Adrenal gland (tissue), 5 donors: ENCODE measurements around the gene GPR137C.

ENCODE experiments used
- POLR2A ChIP-seq, 2 donors: fragments of 450-650 bp; IDR thresholded peaks; one replicate each; pipeline ENCODE4 v1.6.1; 2017; ENCODE audit warnings: antibody characterized with exemption in 2 of 2, mild to moderate bottlenecking in 2 of 2, moderate library complexity in 1 of 2
- TF ChIP-seq, protein P1 (sequence below), 6 experiments: fragments of 450-650 bp in 4 of 6; fragments of 200-600 bp in 2 of 6; sonication (generic) in 1 of 6; IDR thresholded peaks; 1 replicate in 5 of 6; 2 replicates in 1 of 6; pipeline versions ENCODE4 v1.5.1 to v1.8.0; 2016 to 2021; ENCODE audit warnings: antibody characterized with exemption in 6 of 6, mild to moderate bottlenecking in 2 of 6, moderate library complexity in 1 of 6
- donor health status: DM: no; HTN: no; CAD: no.

DNA sequence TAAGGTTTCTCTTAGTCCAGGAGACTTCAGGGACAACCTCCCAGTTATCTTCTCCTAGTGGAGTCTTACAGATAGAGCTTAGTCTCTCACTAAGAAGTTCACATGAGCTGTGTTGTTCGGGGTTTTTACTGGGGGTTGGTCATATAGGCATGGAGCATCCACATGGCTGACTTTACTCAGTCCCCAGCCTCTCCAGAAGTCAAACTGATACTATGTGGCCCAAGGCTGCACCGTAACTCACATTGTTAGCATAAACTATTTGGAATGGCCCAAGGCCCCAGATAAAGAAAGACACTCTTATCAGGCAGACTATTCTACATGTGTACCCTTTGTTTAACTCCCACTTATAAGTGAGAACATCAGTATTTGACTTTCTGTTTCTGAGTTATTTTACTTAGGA is 23.2 kb downstream of the GPR137C start:
- TF ChIP-seq, protein P1, sequence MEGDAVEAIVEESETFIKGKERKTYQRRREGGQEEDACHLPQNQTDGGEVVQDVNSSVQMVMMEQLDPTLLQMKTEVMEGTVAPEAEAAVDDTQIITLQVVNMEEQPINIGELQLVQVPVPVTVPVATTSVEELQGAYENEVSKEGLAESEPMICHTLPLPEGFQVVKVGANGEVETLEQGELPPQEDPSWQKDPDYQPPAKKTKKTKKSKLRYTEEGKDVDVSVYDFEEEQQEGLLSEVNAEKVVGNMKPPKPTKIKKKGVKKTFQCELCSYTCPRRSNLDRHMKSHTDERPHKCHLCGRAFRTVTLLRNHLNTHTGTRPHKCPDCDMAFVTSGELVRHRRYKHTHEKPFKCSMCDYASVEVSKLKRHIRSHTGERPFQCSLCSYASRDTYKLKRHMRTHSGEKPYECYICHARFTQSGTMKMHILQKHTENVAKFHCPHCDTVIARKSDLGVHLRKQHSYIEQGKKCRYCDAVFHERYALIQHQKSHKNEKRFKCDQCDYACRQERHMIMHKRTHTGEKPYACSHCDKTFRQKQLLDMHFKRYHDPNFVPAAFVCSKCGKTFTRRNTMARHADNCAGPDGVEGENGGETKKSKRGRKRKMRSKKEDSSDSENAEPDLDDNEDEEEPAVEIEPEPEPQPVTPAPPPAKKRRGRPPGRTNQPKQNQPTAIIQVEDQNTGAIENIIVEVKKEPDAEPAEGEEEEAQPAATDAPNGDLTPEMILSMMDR (IDR thresholded peaks at IDR 0.05) = no peak
- TF ChIP-seq POLR2A (IDR thresholded peaks at IDR 0.05) = no peak
